IMR-90 (cell line): ENCODE data around the gene KCNJ4. TPM values are rescaled to one million over a fixed set of nuclear protein-coding genes. Genes with fewer than 3 reads are reported as not detected.

Source experiments
- ATAC-seq: fragments of 200-7000 bp; cut with Tn5 transposase; 2 replicates; pipeline ENCODE4 v1.9.1; 2020; ENCODE audit warnings: low read depth, mild to moderate bottlenecking, moderate library complexity
- BruUV-seq: library from RNA; stranded (reverse); fragments of 400-500 nt; replicated peaks from 2 replicates; lab custom pipeline; 2021; lab: Mats Ljungman, UMichigan
- CTCF ChIA-PET: fragments of 300-600 bp; formaldehyde crosslinking; extraction: SDS; loops from one replicate; lab custom pipeline; 2021; ENCODE audit warnings: antibody characterized with exemption; lab: Yijun Ruan, JAX
- POLR2A ChIA-PET: fragments of 300-600 bp; sonication (Branson Sonifier 250); formaldehyde crosslinking; loops from one replicate; lab custom pipeline; 2022; ENCODE audit warnings: antibody characterized with exemption; ENCODE audit not compliant: unreplicated experiment; lab: Charles Lee
- DNase-seq: peaks from one replicate; pipeline ENCODE4 v3.0.0; 2013
- H2AFZ ChIP-seq: replicated peaks from 2 replicates; pipeline ENCODE3; 2013; ENCODE audit warnings: low read length, mild to moderate bottlenecking; ENCODE audit not compliant: poor library complexity
- H2AK5ac ChIP-seq: 2 replicates; pipeline ENCODE4 v1.6.1; 2013; ENCODE audit warnings: low read depth, low read length, inconsistent platforms
- H2AK9ac ChIP-seq: replicated peaks from 2 replicates; pipeline ENCODE3; 2013; ENCODE audit warnings: mild to moderate bottlenecking, low read depth, low read length, moderate library complexity; ENCODE audit not compliant: poor library complexity
- H2BK120ac ChIP-seq: 2 replicates; pipeline ENCODE4 v1.6.1; 2013; ENCODE audit warnings: low read depth, low read length, inconsistent platforms
- H2BK15ac ChIP-seq: 3 replicates; pipeline ENCODE4 v1.6.1; 2013; ENCODE audit warnings: low read depth, low read length, inconsistent platforms
- H2BK20ac ChIP-seq: 2 replicates; pipeline ENCODE4 v1.6.1; 2013; ENCODE audit warnings: low read depth, mild to moderate bottlenecking, inconsistent platforms, low read length, moderate library complexity
- H2BK5ac ChIP-seq: 2 replicates; pipeline ENCODE4 v1.6.1; 2013; ENCODE audit warnings: mild to moderate bottlenecking, low read depth, low read length, inconsistent platforms; ENCODE audit not compliant: poor library complexity, severe bottlenecking
- H3K14ac ChIP-seq: replicated peaks from 2 replicates; pipeline ENCODE4 v1.6.1; 2013; ENCODE audit warnings: low read depth, low read length, inconsistent platforms
- H3K18ac ChIP-seq: 2 replicates; pipeline ENCODE4 v1.6.1; 2013; ENCODE audit warnings: low read depth, low read length, control low read depth
- H3K23ac ChIP-seq: 2 replicates; pipeline ENCODE4 v1.6.1; 2013; ENCODE audit warnings: low read depth, low read length, inconsistent platforms
- H3K27ac ChIP-seq: 2 replicates; pipeline ENCODE4 v1.5.1; 2013; ENCODE audit warnings: mild to moderate bottlenecking, control low read depth, low read length; ENCODE audit not compliant: insufficient read depth
- H3K27me3 ChIP-seq: 2 replicates; pipeline ENCODE4 v1.6.1; 2013; ENCODE audit warnings: low read length; ENCODE audit not compliant: control insufficient read depth, insufficient read depth
- H3K36me3 ChIP-seq: 2 replicates; pipeline ENCODE4 v1.6.1; 2013; ENCODE audit warnings: low read length, mixed read lengths; ENCODE audit not compliant: control insufficient read depth, insufficient read depth
- H3K4ac ChIP-seq: 2 replicates; pipeline ENCODE4 v1.6.1; 2013; ENCODE audit warnings: low read depth, low read length, inconsistent platforms
- H3K4me1 ChIP-seq: 2 replicates; pipeline ENCODE4 v1.6.1; 2013; ENCODE audit warnings: low read length, mixed read lengths; ENCODE audit not compliant: control insufficient read depth, insufficient read depth
- H3K4me2 ChIP-seq: 2 replicates; pipeline ENCODE4 v1.6.1; 2013; ENCODE audit warnings: low read depth, mild to moderate bottlenecking, control low read depth, low read length, moderate library complexity
- H3K4me3 ChIP-seq: 2 replicates; pipeline ENCODE4 v1.5.1; 2013; ENCODE audit warnings: low read depth, mild to moderate bottlenecking, control low read depth, low read length, moderate library complexity; ENCODE audit not compliant: insufficient read depth
- H3K56ac ChIP-seq: 2 replicates; pipeline ENCODE4 v1.6.1; 2013; ENCODE audit warnings: low read length, inconsistent platforms; ENCODE audit not compliant: insufficient read depth; ENCODE audit errors: extremely low read depth
- H3K79me1 ChIP-seq, 2 experiments: 2 replicates each; pipeline ENCODE4 v1.6.1; 2013; ENCODE audit warnings: low read length in 2 of 2, inconsistent platforms in 1 of 2, low read depth in 1 of 2
- H3K9ac ChIP-seq: 2 replicates; pipeline ENCODE4 v1.6.1; 2013; ENCODE audit warnings: low read depth, low read length, control low read depth
- H3K9me1 ChIP-seq: 2 replicates; pipeline ENCODE4 v1.6.1; 2013; ENCODE audit warnings: low read length, inconsistent platforms; ENCODE audit not compliant: insufficient read depth
- H3K9me3 ChIP-seq: 2 replicates; pipeline ENCODE4 v1.6.1; 2013; ENCODE audit warnings: low read length; ENCODE audit not compliant: control insufficient read depth, insufficient read depth
- H4K20me1 ChIP-seq: 2 replicates; pipeline ENCODE4 v1.6.1; 2013; ENCODE audit warnings: low read length, inconsistent platforms; ENCODE audit not compliant: insufficient read depth
- H4K5ac ChIP-seq: 2 replicates; pipeline ENCODE4 v1.6.1; 2013; ENCODE audit warnings: mild to moderate bottlenecking, low read depth, low read length, control low read depth
- H4K8ac ChIP-seq, 2 experiments: 2 replicates each; pipeline ENCODE4 v1.6.1; 2013; ENCODE audit warnings: low read depth in 2 of 2, low read length in 2 of 2, control low read depth in 1 of 2, inconsistent platforms in 1 of 2
- H4K91ac ChIP-seq: 2 replicates; pipeline ENCODE4 v1.6.1; 2013; ENCODE audit warnings: low read depth, low read length, inconsistent platforms; ENCODE audit not compliant: insufficient read depth
- BHLHE40 ChIP-seq: fragments of 150-350 bp; IDR thresholded peaks from 2 replicates; pipeline ENCODE4 v1.6.1; 2016; ENCODE audit warnings: mild to moderate bottlenecking, low read depth, low read length
- CEBPB ChIP-seq: IDR thresholded peaks from 2 replicates; pipeline ENCODE4 v1.6.1; 2012; ENCODE audit warnings: low read depth, low read length, improper control_type of control experiment
- CHD1 ChIP-seq: IDR thresholded peaks from 2 replicates; pipeline ENCODE4 v1.6.1; 2012; ENCODE audit warnings: low read depth, low read length, improper control_type of control experiment
- FOS ChIP-seq: fragments of 150-350 bp; IDR thresholded peaks from 2 replicates; pipeline ENCODE4 v1.6.1; 2016; ENCODE audit warnings: low read depth, low read length
- MAFK ChIP-seq: IDR thresholded peaks from 2 replicates; pipeline ENCODE4 v1.6.1; 2012; ENCODE audit warnings: low read depth, low read length, improper control_type of control experiment
- MAZ ChIP-seq: IDR thresholded peaks from 2 replicates; pipeline ENCODE4 v1.6.1; 2012; ENCODE audit warnings: low read depth, mild to moderate bottlenecking, low read length, improper control_type of control experiment, moderate library complexity, borderline replicate concordance
- MXI1 ChIP-seq: IDR thresholded peaks from 2 replicates; pipeline ENCODE4 v1.6.1; 2012; ENCODE audit warnings: low read depth, mild to moderate bottlenecking, low read length, moderate library complexity, borderline replicate concordance
- NFE2L2 ChIP-seq: fragments of 150-350 bp; IDR thresholded peaks from 2 replicates; pipeline ENCODE4 v1.6.1; 2016; ENCODE audit warnings: low read depth, mild to moderate bottlenecking, low read length
- POLR2A ChIP-seq: IDR thresholded peaks from 2 replicates; pipeline ENCODE4 v1.6.1; 2012; ENCODE audit warnings: mild to moderate bottlenecking, low read depth, low read length
- RCOR1 ChIP-seq: IDR thresholded peaks from 2 replicates; pipeline ENCODE4 v1.6.1; 2012; ENCODE audit warnings: mild to moderate bottlenecking, low read length, improper control_type of control experiment; ENCODE audit not compliant: insufficient replicate concordance
- SMC3 ChIP-seq: fragments of 150-350 bp; IDR thresholded peaks from 2 replicates; pipeline ENCODE4 v1.6.1; 2016; ENCODE audit warnings: low read depth, mild to moderate bottlenecking, antibody characterized with exemption, low read length, moderate library complexity
- WGBS, 2 experiments: methylation state at CpG; one replicate each; pipeline versions ENCODE4 v1.1.5 to v1.1.7; 2013; ENCODE audit warnings: missing lambda C conversion rate in 2 of 2; ENCODE audit not compliant: insufficient read length in 1 of 2; ENCODE audit errors: extremely low coverage in 2 of 2; 5-methylcytosine and 5-hydroxymethylcytosine counted together
- dilution Hi-C: fragments of 300-500 bp; cut with HindIII; formaldehyde crosslinking; loops from one replicate; pipeline ENCODE4 v1.14.3; 2018; ENCODE audit warnings: low sequenced_read_pairs; ENCODE audit not compliant: unreplicated experiment
- in situ Hi-C: fragments of 300-500 bp; cut with MboI; formaldehyde crosslinking; loops from 3 replicates; pipeline ENCODE4 v1.14.3; 2019; ENCODE audit warnings: low sequenced_read_pairs, inconsistent platforms, mixed read lengths
- intact Hi-C: fragments of 100-400 bp; cut with micrococcal nuclease; formaldehyde crosslinking; loops from 2 replicates; pipeline ENCODE4 v1.10.0; 2022
- polyA plus RNA-seq, 3 experiments: library from polyadenylated mRNA; depleted of rRNA; stranded (reverse); fragments of >200 nt; gene quantifications; 2 replicates each; pipeline ENCODE4 v1.2.3, GENCODE V29; 2012; ENCODE audit warnings: low replicate concordance in 1 of 3
- total RNA-seq: library from RNA; depleted of rRNA; stranded (reverse); fragments of >200 nt; gene quantifications from 2 replicates; pipeline ENCODE4 v1.2.3, GENCODE V29; 2012
- TF ChIP-seq, protein P1 (sequence below): conservative IDR thresholded peaks from 2 replicates; pipeline ENCODE4 v1.5.1; 2012; ENCODE audit warnings: mild to moderate bottlenecking, low read depth, low read length, improper control_type of control experiment
- TF ChIP-seq, protein P2 (sequence below): fragments of 150-350 bp; IDR thresholded peaks from 2 replicates; pipeline ENCODE4 v1.6.1; 2016; ENCODE audit warnings: low read depth, mild to moderate bottlenecking, low read length, moderate library complexity, borderline replicate concordance
- TF ChIP-seq, protein P3 (sequence below): fragments of 150-350 bp; IDR thresholded peaks from 2 replicates; pipeline ENCODE4 v1.6.1; 2017; ENCODE audit warnings: mild to moderate bottlenecking, antibody characterized with exemption, low read length, low read depth

Gene KCNJ4
- total and polyA plus RNA-seq, 2 of the 4 experiments (the other 2 are of a cell fraction) = not detected

DNA sequence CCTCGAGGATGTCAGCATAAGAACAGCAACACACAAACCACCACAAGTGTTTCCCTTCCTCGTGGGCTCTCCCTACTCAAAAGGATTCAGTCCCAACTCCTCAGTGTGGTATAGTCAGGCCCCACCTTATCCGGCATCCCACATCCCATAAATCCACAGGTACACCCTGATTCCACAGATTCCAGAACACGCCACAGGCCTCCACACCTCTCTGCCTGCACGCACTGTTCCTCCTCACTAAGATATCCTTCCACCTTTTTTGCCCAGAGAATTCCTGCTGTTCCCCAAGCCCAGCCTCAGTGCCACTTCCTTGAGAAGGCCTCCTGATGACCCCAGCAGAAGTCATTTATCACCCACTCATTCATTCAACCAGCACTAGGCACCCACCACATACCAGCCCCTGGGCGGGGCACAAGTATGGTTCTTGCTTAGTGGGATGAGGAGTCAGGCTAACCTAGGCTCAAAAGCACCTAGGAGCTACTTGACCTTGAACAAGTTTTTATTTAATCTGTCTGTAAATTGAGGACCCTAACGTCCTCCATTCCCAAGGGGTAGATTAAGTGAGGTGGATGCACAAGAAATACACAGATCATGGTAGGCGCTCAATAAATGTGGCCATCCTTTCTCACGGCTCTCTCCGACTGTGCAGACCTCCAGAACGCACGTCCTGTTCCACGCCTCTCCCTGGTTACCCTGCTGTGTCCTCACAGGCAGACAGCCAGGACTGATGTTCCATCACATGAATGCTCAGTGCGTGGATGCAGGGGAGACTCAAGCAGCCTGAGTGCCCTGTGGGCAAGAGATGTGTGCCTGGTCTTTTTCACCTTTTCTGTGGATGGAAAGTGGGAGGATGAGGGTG lies 2.1 kb upstream of the KCNJ4 start:
- CTCF ChIA-PET = no interaction called here
- peaks cover 5% of the 10 kb centered on the region for H4K20me1 ChIP-seq
- H4K5ac ChIP-seq = no peak overlapping the region
- no peak overlapping the region for H2AFZ ChIP-seq
- H3K23ac ChIP-seq = no peak overlapping the region
- H3K36me3 ChIP-seq = no peaks in the 10 kb centered on the region
- ATAC-seq = no peak
- H3K18ac ChIP-seq = no peak overlapping the region
- WGBS, 2 experiments = 64% methylated on average over 11 of the region's 14 CpGs; no CpG with 5 or more reads in 1 of the 2 experiments
- no peak overlapping the region for H2BK15ac ChIP-seq
- H3K9ac ChIP-seq = no peak overlapping the region
- no peaks in the 10 kb centered on the region for H3K79me1 ChIP-seq
- H3K27ac ChIP-seq = no peak overlapping the region
- no peaks in the 10 kb centered on the region; the same call in 1 of the 2 replicates for H3K9me3 ChIP-seq
- H2BK5ac ChIP-seq = no peak overlapping the region
- no peak overlapping the region for H2AK9ac ChIP-seq
- intact Hi-C loops = no loop called here
- POLR2A ChIA-PET = no interaction called here
- no peaks in the 10 kb centered on the region; the same call in 1 of the 2 replicates for H3K4me1 ChIP-seq
- H3K4ac ChIP-seq = no peak overlapping the region
- no peaks in the 10 kb centered on the region for H3K9me1 ChIP-seq
- H2AK5ac ChIP-seq = no peak overlapping the region
- no peak overlapping the region for H3K14ac ChIP-seq
- no peak overlapping the region for H3K4me2 ChIP-seq
- DNase-seq = no peak
- peaks cover 84% of the 10 kb centered on the region for H3K27me3 ChIP-seq
- dilution Hi-C loops = no loop called here
- BruUV-seq = no TSS peak
- H3K56ac ChIP-seq = no peak overlapping the region
- H4K8ac ChIP-seq = no peak overlapping the region
- TF ChIP-seq, protein P1, sequence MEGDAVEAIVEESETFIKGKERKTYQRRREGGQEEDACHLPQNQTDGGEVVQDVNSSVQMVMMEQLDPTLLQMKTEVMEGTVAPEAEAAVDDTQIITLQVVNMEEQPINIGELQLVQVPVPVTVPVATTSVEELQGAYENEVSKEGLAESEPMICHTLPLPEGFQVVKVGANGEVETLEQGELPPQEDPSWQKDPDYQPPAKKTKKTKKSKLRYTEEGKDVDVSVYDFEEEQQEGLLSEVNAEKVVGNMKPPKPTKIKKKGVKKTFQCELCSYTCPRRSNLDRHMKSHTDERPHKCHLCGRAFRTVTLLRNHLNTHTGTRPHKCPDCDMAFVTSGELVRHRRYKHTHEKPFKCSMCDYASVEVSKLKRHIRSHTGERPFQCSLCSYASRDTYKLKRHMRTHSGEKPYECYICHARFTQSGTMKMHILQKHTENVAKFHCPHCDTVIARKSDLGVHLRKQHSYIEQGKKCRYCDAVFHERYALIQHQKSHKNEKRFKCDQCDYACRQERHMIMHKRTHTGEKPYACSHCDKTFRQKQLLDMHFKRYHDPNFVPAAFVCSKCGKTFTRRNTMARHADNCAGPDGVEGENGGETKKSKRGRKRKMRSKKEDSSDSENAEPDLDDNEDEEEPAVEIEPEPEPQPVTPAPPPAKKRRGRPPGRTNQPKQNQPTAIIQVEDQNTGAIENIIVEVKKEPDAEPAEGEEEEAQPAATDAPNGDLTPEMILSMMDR = no peak
- no peak for TF ChIP-seq CEBPB
- TF ChIP-seq MAZ = no peak
- no peak for TF ChIP-seq BHLHE40
- TF ChIP-seq CHD1 = no peak
- TF ChIP-seq POLR2A = no peak
- TF ChIP-seq, protein P2, sequence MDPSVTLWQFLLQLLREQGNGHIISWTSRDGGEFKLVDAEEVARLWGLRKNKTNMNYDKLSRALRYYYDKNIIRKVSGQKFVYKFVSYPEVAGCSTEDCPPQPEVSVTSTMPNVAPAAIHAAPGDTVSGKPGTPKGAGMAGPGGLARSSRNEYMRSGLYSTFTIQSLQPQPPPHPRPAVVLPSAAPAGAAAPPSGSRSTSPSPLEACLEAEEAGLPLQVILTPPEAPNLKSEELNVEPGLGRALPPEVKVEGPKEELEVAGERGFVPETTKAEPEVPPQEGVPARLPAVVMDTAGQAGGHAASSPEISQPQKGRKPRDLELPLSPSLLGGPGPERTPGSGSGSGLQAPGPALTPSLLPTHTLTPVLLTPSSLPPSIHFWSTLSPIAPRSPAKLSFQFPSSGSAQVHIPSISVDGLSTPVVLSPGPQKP = no peak
- TF ChIP-seq, protein P3, sequence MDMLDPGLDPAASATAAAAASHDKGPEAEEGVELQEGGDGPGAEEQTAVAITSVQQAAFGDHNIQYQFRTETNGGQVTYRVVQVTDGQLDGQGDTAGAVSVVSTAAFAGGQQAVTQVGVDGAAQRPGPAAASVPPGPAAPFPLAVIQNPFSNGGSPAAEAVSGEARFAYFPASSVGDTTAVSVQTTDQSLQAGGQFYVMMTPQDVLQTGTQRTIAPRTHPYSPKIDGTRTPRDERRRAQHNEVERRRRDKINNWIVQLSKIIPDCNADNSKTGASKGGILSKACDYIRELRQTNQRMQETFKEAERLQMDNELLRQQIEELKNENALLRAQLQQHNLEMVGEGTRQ = no peak
- no peak for TF ChIP-seq NFE2L2
- TF ChIP-seq MXI1 = no peak
- no peak for TF ChIP-seq FOS
- TF ChIP-seq RCOR1 = no peak
- no peak for TF ChIP-seq MAFK
- TF ChIP-seq SMC3 = no peak
- no peak overlapping the region for H2BK120ac ChIP-seq
- H3K4me3 ChIP-seq = no peak overlapping the region
- no peak overlapping the region for H4K91ac ChIP-seq
- in situ Hi-C loops = no loop called here
- no peak overlapping the region for H2BK20ac ChIP-seq
